ENCODE data around the gene CIROP.

Gene CIROP

GRCh38 chr14:23101213-23101970 is 3.4 kb downstream of the CIROP start:
- DNase-seq (ENCODE audit: low read depth, low spot score): no peak
- no peak overlapping the region for H3K4me3 ChIP-seq (ENCODE audit: low read depth, low read length)
- no peak for TF ChIP-seq CTCF (IDR thresholded peaks at IDR 0.05; ENCODE audit: insufficient read depth, low read length, missing control alignments)
- CTCF ChIA-PET: interaction anchor here (0.9 to 9.6 kb wide), 10 partner anchors 10 to 171 kb away, joined by 3 to 133 read pairs (median 6); no protein-coding TSS in a partner anchor
- POLR2A ChIA-PET: no interaction called here

GRCh38 chr14:23099212-23099861 is 5.5 kb downstream of the CIROP start:
- ChIA-PET CTCF (interaction anchor here (1.0 to 9.6 kb wide), 9 partner anchors 11 to 117 kb away, joined by 3 to 133 read pairs (median 5); partner anchors contain the start of gene AJUBA), POLR2A (no interaction called here)

GRCh38 chr14:23097786-23098185 is 7.0 kb downstream of the CIROP start:
- DNase-seq (ENCODE audit: low read depth, low spot score): no peak
- ChIA-PET POLR2A (interaction anchor here (0.9 kb wide), 1 partner anchor 26 kb away, joined by 3 read pairs; no protein-coding TSS in a partner anchor), CTCF (interaction anchor here (0.9 to 9.6 kb wide), 11 partner anchors 10 to 111 kb away, joined by 3 to 133 read pairs (median 6); no protein-coding TSS in a partner anchor)

More at GRCh38 chr14:23099212-23099861, 5.5 kb downstream of the CIROP start:
- no peak for TF ChIP-seq CTCF (IDR thresholded peaks at IDR 0.05; ENCODE audit: insufficient read depth, low read length, missing control alignments)
- DNase-seq (ENCODE audit: low read depth, low spot score): no peak
- no peak overlapping the region for H3K4me3 ChIP-seq (ENCODE audit: low read depth, low read length)

GRCh38 chr14:23095196-23096108 is 9.3 kb downstream of the CIROP start, which contains the start of gene C14orf119:
Gene C14orf119, plus strand, starts transcription at chr14:23095505. Its CDS starts 2,154 bp downstream, at chr14:23097659.
- ChIA-PET CTCF (interaction anchor here (0.8 to 9.6 kb wide), 18 partner anchors 9 to 539 kb away, joined by 3 to 133 read pairs (median 9); partner anchors contain the start of gene CIROP), POLR2A (interaction anchor here (0.5 to 2.5 kb wide), 22 partner anchors 9 to 706 kb away, joined by 3 to 29 read pairs (median 4); partner anchors contain the start of genes AJUBA and HAUS4)
- no peak for TF ChIP-seq CTCF (IDR thresholded peaks at IDR 0.05; ENCODE audit: insufficient read depth, low read length, missing control alignments)
- H3K4me3 ChIP-seq (ENCODE audit: low read depth, low read length): peak within 1 kb of the TSS; percentile 100
- DNase-seq (ENCODE audit: low read depth, low spot score): peak; percentile 95

More at GRCh38 chr14:23097786-23098185, 7.0 kb downstream of the CIROP start:
- no peak overlapping the region for H3K4me3 ChIP-seq (ENCODE audit: low read depth, low read length)
- no peak for TF ChIP-seq CTCF (IDR thresholded peaks at IDR 0.05; ENCODE audit: insufficient read depth, low read length, missing control alignments)

GRCh38 chr14:23094666-23095195 is 10.1 kb downstream of the CIROP start, which contains the start of gene ACIN1:
Gene ACIN1, minus strand, starts transcription at chr14:23095136. Its CDS starts 24 bp downstream, at chr14:23095112.
- ChIA-PET POLR2A (interaction anchor here (0.5 to 2.5 kb wide), 20 partner anchors 9 to 706 kb away, joined by 3 to 29 read pairs (median 4); partner anchors contain the start of genes AJUBA and HAUS4), CTCF (interaction anchor here (0.8 to 9.6 kb wide), 20 partner anchors 8 to 538 kb away, joined by 3 to 133 read pairs (median 8); partner anchors contain the start of gene CIROP)
- TF ChIP-seq CTCF (IDR thresholded peaks at IDR 0.05; ENCODE audit: insufficient read depth, low read length, missing control alignments): no peak
- H3K4me3 ChIP-seq (ENCODE audit: low read depth, low read length): peak within 1 kb of the TSS; percentile 100
- DNase-seq (ENCODE audit: low read depth, low spot score): peak; percentile 56

Measured in AG04449 (cell line).